GM12878 (cell line): Measurements from ENCODE around the gene ARHGEF1. TPM values are rescaled to one million over a fixed set of nuclear protein-coding genes. Genes with fewer than 3 reads are reported as not detected.

ENCODE experiments used
- ATAC-seq: fragments of 200-7000 bp; cut with Tn5 transposase; 3 replicates; pipeline ENCODE4 v1.9.1; 2020; ENCODE audit warnings: mild to moderate bottlenecking, moderate library complexity
- BruUV-seq: library from RNA; stranded (reverse); fragments of 400-500 nt; replicated peaks from 2 replicates; lab custom pipeline; 2021; lab: Mats Ljungman, UMichigan
- CTCF ChIA-PET: fragments of 300-600 bp; sonication (Branson Sonifier 250); formaldehyde crosslinking; extraction: SDS; loops from one replicate; lab custom pipeline; 2021; ENCODE audit warnings: inconsistent platforms; lab: Yijun Ruan, JAX
- POLR2A ChIA-PET: fragments of 350-600 bp; formaldehyde crosslinking; extraction: SDS; loops from one replicate; lab custom pipeline; 2021; ENCODE audit warnings: inconsistent platforms; lab: Charles Lee
- RAD21 ChIA-PET: fragments of 300-600 bp; sonication (Branson Sonifier 250); formaldehyde crosslinking; loops from one replicate; lab custom pipeline; 2023; ENCODE audit warnings: antibody characterized with exemption; ENCODE audit not compliant: unreplicated experiment; lab: Charles Lee
- SMC1A ChIA-PET: fragments of 300-600 bp; sonication (Branson Sonifier 250); formaldehyde crosslinking; loops from one replicate; lab custom pipeline; 2023; ENCODE audit not compliant: unreplicated experiment, uncharacterized antibody; lab: Charles Lee
- DNase-seq: peaks from one replicate; pipeline ENCODE4 v3.0.0-alpha.2; 2011; ENCODE audit warnings: low read depth, low spot score
- FAIRE-seq: peaks from 3 replicates; lab custom pipeline; 2011; peaks lifted over from hg19 to GRCh38; lab: Jason Lieb, UNC
- H2AFZ ChIP-seq: 2 replicates; pipeline ENCODE4 v1.6.0; 2011; ENCODE audit warnings: low read depth, low read length, control low read depth; ENCODE audit not compliant: control insufficient read depth
- H3K27ac ChIP-seq: 2 replicates; pipeline ENCODE4 v1.5.1; 2011; ENCODE audit warnings: control low read depth; ENCODE audit not compliant: control insufficient read depth, insufficient read depth
- H3K27me3 ChIP-seq, 2 experiments: replicated peaks in 1 of 2; 2 replicates each; pipeline versions ENCODE4 v1.6.0 to v1.6.1; 2011; ENCODE audit warnings: low read length in 1 of 2; ENCODE audit not compliant: control insufficient read depth in 2 of 2, insufficient read depth in 2 of 2
- H3K36me3 ChIP-seq, 2 experiments: 2 replicates each; pipeline ENCODE4 v1.5.1; 2011; ENCODE audit warnings: low read length in 1 of 2; ENCODE audit not compliant: control insufficient read depth in 2 of 2, insufficient read depth in 2 of 2
- H3K4me1 ChIP-seq: 2 replicates; pipeline ENCODE4 v1.6.1; 2011; ENCODE audit warnings: mild to moderate bottlenecking, low read length, moderate library complexity, mixed read lengths; ENCODE audit not compliant: control insufficient read depth, insufficient read depth
- H3K4me2 ChIP-seq: 2 replicates; pipeline ENCODE4 v1.6.0; 2011; ENCODE audit warnings: control low read depth; ENCODE audit not compliant: control insufficient read depth, insufficient read depth
- H3K4me3 ChIP-seq: fragments of 200-600 bp; sonication (generic); 2 replicates; pipeline ENCODE4 v1.5.1; 2016
- H3K79me2 ChIP-seq: 2 replicates; pipeline ENCODE4 v1.6.0; 2011; ENCODE audit warnings: low read length; ENCODE audit not compliant: control insufficient read depth, insufficient read depth
- H3K9ac ChIP-seq: 2 replicates; pipeline ENCODE4 v1.8.0; 2011; ENCODE audit warnings: low read length, control low read depth, mixed read lengths; ENCODE audit not compliant: control insufficient read depth, insufficient read depth
- H3K9me3 ChIP-seq: replicated peaks from 3 replicates; pipeline ENCODE4 v1.5.1; 2011; ENCODE audit warnings: mild to moderate bottlenecking, low read length; ENCODE audit not compliant: control insufficient read depth, insufficient read depth
- H4K20me1 ChIP-seq: 2 replicates; pipeline ENCODE4 v1.6.0; 2011; ENCODE audit not compliant: control insufficient read depth, insufficient read depth
- BCL11A ChIP-seq: IDR thresholded peaks from 2 replicates; pipeline ENCODE4 v1.6.1; 2011; ENCODE audit warnings: low read depth, low read length
- CHD4 ChIP-seq: fragments of 200-600 bp; sonication (generic); IDR thresholded peaks from 2 replicates; pipeline ENCODE4 v1.6.1; 2016; ENCODE audit warnings: mild to moderate bottlenecking
- JUND ChIP-seq: IDR thresholded peaks from 2 replicates; pipeline ENCODE4 v1.6.1; 2012; ENCODE audit warnings: low read depth, mild to moderate bottlenecking, low read length, improper control_type of control experiment, moderate library complexity
- KAT2A ChIP-seq: conservative IDR thresholded peaks from 2 replicates; pipeline ENCODE4 v1.6.1; 2011; ENCODE audit warnings: low read depth, low read length; ENCODE audit not compliant: control insufficient read depth
- MYB ChIP-seq: fragments of 150-350 bp; IDR thresholded peaks from 2 replicates; pipeline ENCODE4 v1.6.1; 2014; ENCODE audit warnings: mild to moderate bottlenecking, low read depth, low read length, borderline replicate concordance
- NBN ChIP-seq: fragments of 450-650 bp; IDR thresholded peaks from 2 replicates; pipeline ENCODE4 v1.6.1; 2016
- NFIC ChIP-seq: IDR thresholded peaks from 2 replicates; pipeline ENCODE4 v1.6.1; 2012; ENCODE audit warnings: low read depth, mild to moderate bottlenecking, inconsistent platforms, low read length, moderate library complexity
- NFXL1 ChIP-seq: fragments of 450-650 bp; IDR thresholded peaks from 2 replicates; pipeline ENCODE4 v1.6.1; 2017; ENCODE audit warnings: antibody characterized with exemption, mild to moderate bottlenecking, borderline replicate concordance
- PML ChIP-seq: IDR thresholded peaks from 2 replicates; pipeline ENCODE4 v1.6.1; 2012; ENCODE audit warnings: low read length, inconsistent platforms
- SPI1 ChIP-seq: IDR thresholded peaks from 2 replicates; pipeline ENCODE4 v1.6.1; 2011; ENCODE audit warnings: low read depth, mild to moderate bottlenecking, low read length, moderate library complexity, borderline replicate concordance; ENCODE audit not compliant: insufficient read depth
- SREBF1 ChIP-seq: IDR thresholded peaks from 2 replicates; pipeline ENCODE4 v1.6.1; 2012; ENCODE audit warnings: mild to moderate bottlenecking, low read length
- SREBF2 ChIP-seq: IDR thresholded peaks from 2 replicates; pipeline ENCODE4 v1.6.1; 2012; ENCODE audit warnings: mild to moderate bottlenecking, low read length
- TAF1 ChIP-seq: IDR thresholded peaks from 2 replicates; pipeline ENCODE4 v1.6.1; 2011; ENCODE audit warnings: mild to moderate bottlenecking, low read depth, low read length, borderline replicate concordance
- USF2 ChIP-seq: IDR thresholded peaks from 2 replicates; pipeline ENCODE4 v1.6.1; 2011; ENCODE audit warnings: low read depth, low read length, improper control_type of control experiment, borderline replicate concordance
- ZNF207 ChIP-seq: fragments of 450-650 bp; IDR thresholded peaks from 2 replicates; pipeline ENCODE4 v1.6.1; 2014; ENCODE audit warnings: antibody characterized with exemption, mild to moderate bottlenecking, borderline replicate concordance
- WGBS: methylation state at CpG from one replicate; pipeline ENCODE4 v1.1.6; 2016; ENCODE audit warnings: low lambda C conversion rate; ENCODE audit not compliant: insufficient replicate concordance, insufficient coverage; ENCODE audit errors: missing lambda C conversion rate; 5-methylcytosine and 5-hydroxymethylcytosine counted together
- in situ Hi-C: fragments of 300-500 bp; cut with MboI; formaldehyde crosslinking; loops from 9 replicates; pipeline ENCODE4 v1.14.3; 2018; ENCODE audit warnings: mixed read lengths
- intact Hi-C: fragments of 100-400 bp; cut with micrococcal nuclease; formaldehyde crosslinking; loops from one replicate; pipeline ENCODE4 v1.14.2; 2022; ENCODE audit not compliant: unreplicated experiment
- polyA plus RNA-seq, 11 experiments: library from polyadenylated mRNA; depleted of rRNA in 4 of 11; unstranded in 6 of 11; stranded (reverse) in 5 of 11; fragments of >200 nt; fragmentation: Nextera tagmentation in 4 of 11; fragmentation: Illumina TruSeq in 1 of 11; extraction: Ambion mirVana in 4 of 11; extraction: Trizol in 1 of 11; gene quantifications; 1 replicate in 1 of 11; 2 replicates in 10 of 11; pipeline versions ENCODE4 v1.2.1 to v1.2.3, GENCODE V29; 2011 to 2016; ENCODE audit warnings: inconsistent platforms in 2 of 11, missing spikeins in 2 of 11, low read depth in 1 of 11
- total RNA-seq, 4 experiments: library from RNA; depleted of rRNA in 3 of 4; stranded (reverse); fragments of >200 nt in 3 of 4; fragmentation: Illumina TruSeq in 1 of 4; extraction: Trizol in 1 of 4; gene quantifications; 2 replicates each; pipeline versions ENCODE4 v1.2.1 to v1.2.3, GENCODE V29; 2013 to 2021

Gene ARHGEF1
- total and polyA plus RNA-seq, 10 of the 15 experiments (the other 5 are each of a cell fraction or from before 2014, with no cell fraction given) = 1.2 to 207 (median 53.9) TPM

- no peak for TF ChIP-seq USF2
- no peak for TF ChIP-seq SREBF2
- no peak for TF ChIP-seq PML
- TF ChIP-seq CHD4 = no peak
- TF ChIP-seq, all 136 proteins: peak for 0
Measured at GRCh38 chr19:41843371-41843770, 39.6 kb upstream of the ARHGEF1 start (continued).

GRCh38 chr19:41844601-41845000 is 38.4 kb upstream of the ARHGEF1 start, which contains the start of gene LYPD4:
Gene LYPD4 (minus strand): TSS chr19:41844683. CDS start chr19:41839285, 5,398 bp downstream.
- Histone ChIP-seq H3K9me3 (no peaks in the 10 kb centered on the region), H3K36me3 (no peaks in the 10 kb centered on the region), H3K27ac (no peak within 1 kb of the TSS), H2AFZ (no peak within 1 kb of the TSS), H4K20me1 (no peaks in the 10 kb centered on the region), H3K9ac (no peak within 1 kb of the TSS), H3K4me1 (no peaks in the 10 kb centered on the region), H3K79me2 (no peaks in the 10 kb centered on the region), H3K4me3 (no peak within 1 kb of the TSS), H3K27me3 (peaks cover 0 to 1% of the 10 kb centered on the region in 2 experiments; a peak in 2 of 4 replicates), H3K4me2 (no peak within 1 kb of the TSS)
- DNase-seq = no peak
- WGBS = 72% methylated on average over 26 of the region's 30 CpGs
- FAIRE-seq = no peak
- ChIA-PET CTCF (interaction anchor here (1.4 kb wide), 1 partner anchor 51 kb away, joined by 3 read pairs; no protein-coding TSS in a partner anchor), RAD21 (no interaction called here), POLR2A (no interaction called here), SMC1A (no interaction called here)
- no peak for ATAC-seq
- BruUV-seq = no TSS peak
- TF ChIP-seq ZNF207 (no peak), SREBF1 (no peak), SPI1 (no peak), BCL11A (no peak), NFXL1 (no peak), KAT2A (no peak), MYB (no peak), NBN (no peak), CHD4 (no peak), TAF1 (no peak), NFIC (no peak), JUND (no peak)
- intact Hi-C loops = no loop called here
- in situ Hi-C loops = no loop called here
